HepG2 (cell line): Measurements from ENCODE around the gene ACTN4. TPM values are rescaled to one million over a fixed set of nuclear protein-coding genes. Genes with fewer than 3 reads are reported as not detected.

Experiments used
- ARNT ChIP-seq: fragments of 450-650 bp; IDR thresholded peaks from 2 replicates; pipeline ENCODE4 v1.6.1; 2017
- BATF2 ChIP-seq: sonication (generic); formaldehyde crosslinking; IDR thresholded peaks from 2 replicates; pipeline ENCODE4 v1.8.0; 2022; ENCODE audit warnings: mild to moderate bottlenecking, missing genetic modification reagents, moderate library complexity
- CBFB ChIP-seq: sonication (generic); formaldehyde crosslinking; IDR thresholded peaks from 2 replicates; pipeline ENCODE4 v1.4.0; 2020; ENCODE audit warnings: missing genetic modification reagents
- DNMT3B ChIP-seq: conservative IDR thresholded peaks from 2 replicates; pipeline ENCODE4 v1.6.1; 2016; ENCODE audit warnings: missing biosample characterization, control low read depth
- GLI4 ChIP-seq: sonication (generic); formaldehyde crosslinking; IDR thresholded peaks from 2 replicates; pipeline ENCODE4 v1.5.1; 2020; ENCODE audit warnings: missing genetic modification reagents, mild to moderate bottlenecking, moderate library complexity, borderline replicate concordance
- HDAC6 ChIP-seq: fragments of 200-600 bp; sonication (generic); IDR thresholded peaks from 2 replicates; pipeline ENCODE4 v1.7.0; 2017; ENCODE audit warnings: mild to moderate bottlenecking, antibody characterized with exemption, low read length, low read depth
- HIVEP1 ChIP-seq: sonication (generic); formaldehyde crosslinking; IDR thresholded peaks from 2 replicates; pipeline ENCODE4 v1.4.0; 2020; ENCODE audit warnings: mild to moderate bottlenecking, missing genetic modification reagents
- HNF1B ChIP-seq: sonication (generic); formaldehyde crosslinking; IDR thresholded peaks from 2 replicates; pipeline ENCODE4 v1.5.1; 2020; ENCODE audit warnings: mild to moderate bottlenecking, moderate library complexity, missing genetic modification reagents
- KDM2A ChIP-seq: sonication (generic); formaldehyde crosslinking; IDR thresholded peaks from 2 replicates; pipeline ENCODE4 v1.4.0; 2020; ENCODE audit warnings: low read depth, missing genetic modification reagents, borderline replicate concordance
- NFKBIZ ChIP-seq: IDR thresholded peaks from 2 replicates; pipeline ENCODE4 v1.6.1; 2018; ENCODE audit warnings: missing genetic modification reagents, missing compliant biosample characterization
- PAWR ChIP-seq: sonication (generic); formaldehyde crosslinking; IDR thresholded peaks from 2 replicates; pipeline ENCODE4 v1.4.0; 2020; ENCODE audit warnings: missing genetic modification reagents, mild to moderate bottlenecking, borderline replicate concordance
- RELA ChIP-seq: sonication (generic); formaldehyde crosslinking; IDR thresholded peaks from 2 replicates; pipeline ENCODE4 v1.4.0; 2020; ENCODE audit warnings: missing genetic modification reagents
- RFX1 ChIP-seq: fragments of 450-650 bp; IDR thresholded peaks from 2 replicates; pipeline ENCODE4 v1.6.1; 2017
- XBP1 ChIP-seq: sonication (generic); formaldehyde crosslinking; IDR thresholded peaks from 2 replicates; pipeline ENCODE4 v1.5.0; 2020; ENCODE audit warnings: missing genetic modification reagents
- ZBED4 ChIP-seq: sonication (generic); formaldehyde crosslinking; IDR thresholded peaks from 2 replicates; pipeline ENCODE4 v1.4.0; 2020; ENCODE audit warnings: missing genetic modification reagents, borderline replicate concordance
- ZFP1 ChIP-seq: IDR thresholded peaks from 2 replicates; pipeline ENCODE4 v1.6.1; 2016
- ZKSCAN1 ChIP-seq: fragments of 150-350 bp; IDR thresholded peaks from 2 replicates; pipeline ENCODE4 v1.6.1; 2014; ENCODE audit warnings: low read length
- ZKSCAN8 ChIP-seq: IDR thresholded peaks from 2 replicates; pipeline ENCODE4 v1.6.1; 2016; ENCODE audit warnings: borderline replicate concordance, missing genetic modification reagents, missing compliant biosample characterization
- ZNF329 ChIP-seq: sonication (generic); formaldehyde crosslinking; IDR thresholded peaks from 2 replicates; pipeline ENCODE4 v1.9.0; 2021; ENCODE audit warnings: low read depth, mild to moderate bottlenecking, missing genetic modification reagents
- ZNF367 ChIP-seq: sonication (generic); formaldehyde crosslinking; IDR thresholded peaks from 2 replicates; pipeline ENCODE4 v1.4.0; 2020; ENCODE audit warnings: missing genetic modification reagents, borderline replicate concordance
- ZNF430 ChIP-seq: sonication (generic); formaldehyde crosslinking; IDR thresholded peaks from 2 replicates; pipeline ENCODE4 v1.9.0; 2021; ENCODE audit warnings: mild to moderate bottlenecking, missing genetic modification reagents
- ZNF460 ChIP-seq: sonication (generic); formaldehyde crosslinking; IDR thresholded peaks from 2 replicates; pipeline ENCODE4 v1.5.1; 2020; ENCODE audit warnings: missing genetic modification reagents, mild to moderate bottlenecking, borderline replicate concordance
- ZNF510 ChIP-seq: sonication (generic); formaldehyde crosslinking; IDR thresholded peaks from 2 replicates; pipeline ENCODE4 v1.4.0; 2020; ENCODE audit warnings: low read depth, mild to moderate bottlenecking, missing genetic modification reagents
- ZNF616 ChIP-seq: sonication (generic); formaldehyde crosslinking; IDR thresholded peaks from 2 replicates; pipeline ENCODE4 v1.5.0; 2020; ENCODE audit warnings: low read depth, mild to moderate bottlenecking, missing genetic modification reagents
- ZNF784 ChIP-seq: sonication (generic); formaldehyde crosslinking; IDR thresholded peaks from 2 replicates; pipeline ENCODE4 v1.5.1; 2020; ENCODE audit warnings: missing genetic modification reagents, mild to moderate bottlenecking, borderline replicate concordance
- polyA plus RNA-seq, 8 experiments: library from polyadenylated mRNA; depleted of rRNA in 3 of 8; stranded (reverse) in 7 of 8; unstranded in 1 of 8; fragments of >200 nt; fragmentation: Illumina TruSeq in 4 of 8; extraction: Trizol in 4 of 8; gene quantifications; 2 replicates each; pipeline versions ENCODE4 v1.2.1 to v1.2.3, GENCODE V29; 2011 to 2016; ENCODE audit warnings: low read depth in 4 of 8, missing spikeins in 1 of 8, mixed read lengths in 1 of 8; ENCODE audit not compliant: insufficient read depth in 1 of 8
- total RNA-seq, 5 experiments: library from RNA; depleted of rRNA; stranded (reverse); fragments of >200 nt; fragmentation: Illumina TruSeq; extraction: Trizol; gene quantifications; 2 replicates each; pipeline ENCODE4 v1.2.3, GENCODE V29; 2016; ENCODE audit warnings: low read depth in 1 of 5

ACTN4 gene
- total and polyA plus RNA-seq, 2 of the 13 experiments (the other 11 are each of a cell fraction or from before 2014, with no cell fraction given) = 171 to 192 TPM

- TF ChIP-seq HNF1B = no peak
- TF ChIP-seq RFX1 = no peak
- no peak for TF ChIP-seq ZNF460
- TF ChIP-seq ZNF784 (CRISPR knock-in tag) = no peak
- no peak for TF ChIP-seq ZNF329 (CRISPR knock-in tag)
- TF ChIP-seq ZNF430 (CRISPR knock-in tag) = no peak
- no peak for TF ChIP-seq ZBED4
- TF ChIP-seq ZFP1 = 0 out of 2 replicates have a peak, but pooled peaks have one; percentile 25
- TF ChIP-seq PAWR (CRISPR knock-in tag) = no peak
- TF ChIP-seq GLI4 = no peak
- TF ChIP-seq ZKSCAN1 = no peak
- TF ChIP-seq DNMT3B (CRISPR knock-in tag) = 0 out of 2 replicates have a peak, but pooled peaks have one; percentile 68
- 0 out of 2 replicates have a peak, but pooled peaks have one; percentile 22 for TF ChIP-seq NFKBIZ (CRISPR knock-in tag)
- no peak for TF ChIP-seq ZKSCAN8 (CRISPR knock-in tag)
- TF ChIP-seq ZNF367 = no peak
- TF ChIP-seq CBFB = no peak
- no peak for TF ChIP-seq ZNF510 (CRISPR knock-in tag)
- no peak for TF ChIP-seq ZNF616 (CRISPR knock-in tag)
- TF ChIP-seq ARNT = no peak
- TF ChIP-seq KDM2A = no peak
- no peak for TF ChIP-seq HIVEP1 (CRISPR knock-in tag)
- no peak for TF ChIP-seq XBP1 (CRISPR knock-in tag)
- no peak for TF ChIP-seq RELA (CRISPR knock-in tag)
- no peak for TF ChIP-seq BATF2 (CRISPR knock-in tag)
- no peak for TF ChIP-seq HDAC6
Observed at GRCh38 chr19:38658462-38659306, 11.2 kb downstream of the ACTN4 start (continued).
